ENCODE results near the gene KLHL12. TPM values are rescaled to one million over a fixed set of nuclear protein-coding genes. Genes with fewer than 3 reads are reported as not detected.

KLHL12 gene
- total and polyA plus RNA-seq, 10 of the 15 experiments (the other 5 are each of a cell fraction or from before 2014, with no cell fraction given) = 16.0 to 53.8 (median 30.3) TPM

DNA sequence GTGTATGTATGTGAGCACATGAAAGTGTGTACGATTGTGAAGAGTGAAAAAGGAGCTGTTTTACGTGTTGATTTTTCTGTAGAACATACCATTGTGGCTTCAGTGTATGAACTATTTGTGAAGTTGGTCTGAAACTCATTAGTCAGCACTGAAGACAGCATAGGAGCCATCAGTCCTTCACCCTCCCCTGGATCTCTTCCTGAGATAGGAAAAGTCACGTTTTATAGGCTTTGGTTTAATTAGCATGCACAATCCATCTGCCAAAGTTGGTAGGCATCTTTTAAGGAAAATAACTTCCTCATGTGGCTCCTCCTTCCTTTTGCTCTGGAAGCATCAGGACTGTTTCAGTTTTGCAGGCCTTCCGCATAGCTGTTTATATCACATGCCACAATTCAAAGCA lies 36.6 kb downstream of the KLHL12 start:
- Histone ChIP-seq H2AFZ (ENCODE audit: control insufficient read depth, low read depth, low read length) (no peak overlapping the region), H4K20me1 (ENCODE audit: control insufficient read depth, insufficient read depth) (no peaks in the 10 kb centered on the region), H3K4me2 (ENCODE audit: control insufficient read depth, insufficient read depth) (no peak overlapping the region), H3K36me3 (ENCODE audit: control insufficient read depth in 2 of 2, insufficient read depth in 2 of 2, low read length in 1 of 2) (peaks cover 0 to 15% of the 10 kb centered on the region in 2 experiments; a peak in 2 of 4 replicates), H3K27ac (ENCODE audit: control insufficient read depth, insufficient read depth) (no peak overlapping the region), H3K9me3 (replicated peaks; ENCODE audit: control insufficient read depth, insufficient read depth, low read length) (no peaks in the 10 kb centered on the region), H3K27me3 (replicated peaks in 1 of 2; ENCODE audit: control insufficient read depth in 2 of 2, insufficient read depth in 2 of 2, low read length in 1 of 2) (no peaks in the 10 kb centered on the region), H3K9ac (ENCODE audit: control insufficient read depth, insufficient read depth, low read length) (no peak overlapping the region), H3K4me1 (ENCODE audit: control insufficient read depth, insufficient read depth, low read length) (peaks cover 3% of the 10 kb centered on the region; the same call in 1 of the 2 replicates), H3K4me3 (no peak overlapping the region), H3K79me2 (ENCODE audit: control insufficient read depth, insufficient read depth, low read length) (peaks cover 2% of the 10 kb centered on the region)
- no TSS peak for BruUV-seq (replicated peaks)
- ChIA-PET POLR2A (interaction anchor here (1.3 kb wide), 1 partner anchor 37 kb away, joined by 4 read pairs; the partner anchor contains the start of gene KLHL12), SMC1A (ENCODE audit: uncharacterized antibody, unreplicated experiment) (interaction anchor here (1.1 kb wide), 1 partner anchor 9 kb away, joined by 3 read pairs; no protein-coding TSS in a partner anchor), RAD21 (ENCODE audit: unreplicated experiment) (no interaction called here), CTCF (interaction anchor here (1.9 kb wide), 1 partner anchor 30 kb away, joined by 7 read pairs; no protein-coding TSS in a partner anchor)
- WGBS (ENCODE audit: insufficient coverage, insufficient replicate concordance, low lambda C conversion rate, missing lambda C conversion rate) = 73% methylated on average over 4 of the region's 4 CpGs
- in situ Hi-C loops (cut with MboI) = no loop called here
- intact Hi-C loops (cut with micrococcal nuclease; ENCODE audit: unreplicated experiment) = no loop called here
- ATAC-seq (no peak), FAIRE-seq (no peak), DNase-seq (ENCODE audit: low read depth, low spot score) (no peak)
- TF ChIP-seq, protein P1, sequence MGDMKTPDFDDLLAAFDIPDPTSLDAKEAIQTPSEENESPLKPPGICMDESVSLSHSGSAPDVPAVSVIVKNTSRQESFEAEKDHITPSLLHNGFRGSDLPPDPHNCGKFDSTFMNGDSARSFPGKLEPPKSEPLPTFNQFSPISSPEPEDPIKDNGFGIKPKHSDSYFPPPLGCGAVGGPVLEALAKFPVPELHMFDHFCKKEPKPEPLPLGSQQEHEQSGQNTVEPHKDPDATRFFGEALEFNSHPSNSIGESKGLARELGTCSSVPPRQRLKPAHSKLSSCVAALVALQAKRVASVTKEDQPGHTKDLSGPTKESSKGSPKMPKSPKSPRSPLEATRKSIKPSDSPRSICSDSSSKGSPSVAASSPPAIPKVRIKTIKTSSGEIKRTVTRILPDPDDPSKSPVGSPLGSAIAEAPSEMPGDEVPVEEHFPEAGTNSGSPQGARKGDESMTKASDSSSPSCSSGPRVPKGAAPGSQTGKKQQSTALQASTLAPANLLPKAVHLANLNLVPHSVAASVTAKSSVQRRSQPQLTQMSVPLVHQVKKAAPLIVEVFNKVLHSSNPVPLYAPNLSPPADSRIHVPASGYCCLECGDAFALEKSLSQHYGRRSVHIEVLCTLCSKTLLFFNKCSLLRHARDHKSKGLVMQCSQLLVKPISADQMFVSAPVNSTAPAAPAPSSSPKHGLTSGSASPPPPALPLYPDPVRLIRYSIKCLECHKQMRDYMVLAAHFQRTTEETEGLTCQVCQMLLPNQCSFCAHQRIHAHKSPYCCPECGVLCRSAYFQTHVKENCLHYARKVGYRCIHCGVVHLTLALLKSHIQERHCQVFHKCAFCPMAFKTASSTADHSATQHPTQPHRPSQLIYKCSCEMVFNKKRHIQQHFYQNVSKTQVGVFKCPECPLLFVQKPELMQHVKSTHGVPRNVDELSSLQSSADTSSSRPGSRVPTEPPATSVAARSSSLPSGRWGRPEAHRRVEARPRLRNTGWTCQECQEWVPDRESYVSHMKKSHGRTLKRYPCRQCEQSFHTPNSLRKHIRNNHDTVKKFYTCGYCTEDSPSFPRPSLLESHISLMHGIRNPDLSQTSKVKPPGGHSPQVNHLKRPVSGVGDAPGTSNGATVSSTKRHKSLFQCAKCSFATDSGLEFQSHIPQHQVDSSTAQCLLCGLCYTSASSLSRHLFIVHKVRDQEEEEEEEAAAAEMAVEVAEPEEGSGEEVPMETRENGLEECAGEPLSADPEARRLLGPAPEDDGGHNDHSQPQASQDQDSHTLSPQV (IDR thresholded peaks at IDR 0.05) = no peak
- TF ChIP-seq MTA2 (IDR thresholded peaks at IDR 0.05; ENCODE audit: low read depth) (no peak), ESRRA (IDR thresholded peaks at IDR 0.05; ENCODE audit: low read length) (no peak), WRNIP1 (IDR thresholded peaks at IDR 0.05; ENCODE audit: borderline replicate concordance, low read depth, low read length) (no peak), HCFC1 (IDR thresholded peaks at IDR 0.05; ENCODE audit: low read length) (no peak), FOS (IDR thresholded peaks at IDR 0.05; ENCODE audit: borderline replicate concordance, extremely low read depth, insufficient read length) (no peak), TAF1 (IDR thresholded peaks at IDR 0.05; ENCODE audit: borderline replicate concordance, low read depth, low read length) (no peak), TCF3 (IDR thresholded peaks at IDR 0.05; ENCODE audit: borderline replicate concordance, insufficient read depth, low read depth, low read length) (no peak), CREM (IDR thresholded peaks at IDR 0.05; ENCODE audit: low read depth) (no peak), SP1 (IDR thresholded peaks at IDR 0.05; ENCODE audit: low read depth, low read length) (no peak), HDGF (IDR thresholded peaks at IDR 0.05) (no peak)
- TF ChIP-seq, protein P2, sequence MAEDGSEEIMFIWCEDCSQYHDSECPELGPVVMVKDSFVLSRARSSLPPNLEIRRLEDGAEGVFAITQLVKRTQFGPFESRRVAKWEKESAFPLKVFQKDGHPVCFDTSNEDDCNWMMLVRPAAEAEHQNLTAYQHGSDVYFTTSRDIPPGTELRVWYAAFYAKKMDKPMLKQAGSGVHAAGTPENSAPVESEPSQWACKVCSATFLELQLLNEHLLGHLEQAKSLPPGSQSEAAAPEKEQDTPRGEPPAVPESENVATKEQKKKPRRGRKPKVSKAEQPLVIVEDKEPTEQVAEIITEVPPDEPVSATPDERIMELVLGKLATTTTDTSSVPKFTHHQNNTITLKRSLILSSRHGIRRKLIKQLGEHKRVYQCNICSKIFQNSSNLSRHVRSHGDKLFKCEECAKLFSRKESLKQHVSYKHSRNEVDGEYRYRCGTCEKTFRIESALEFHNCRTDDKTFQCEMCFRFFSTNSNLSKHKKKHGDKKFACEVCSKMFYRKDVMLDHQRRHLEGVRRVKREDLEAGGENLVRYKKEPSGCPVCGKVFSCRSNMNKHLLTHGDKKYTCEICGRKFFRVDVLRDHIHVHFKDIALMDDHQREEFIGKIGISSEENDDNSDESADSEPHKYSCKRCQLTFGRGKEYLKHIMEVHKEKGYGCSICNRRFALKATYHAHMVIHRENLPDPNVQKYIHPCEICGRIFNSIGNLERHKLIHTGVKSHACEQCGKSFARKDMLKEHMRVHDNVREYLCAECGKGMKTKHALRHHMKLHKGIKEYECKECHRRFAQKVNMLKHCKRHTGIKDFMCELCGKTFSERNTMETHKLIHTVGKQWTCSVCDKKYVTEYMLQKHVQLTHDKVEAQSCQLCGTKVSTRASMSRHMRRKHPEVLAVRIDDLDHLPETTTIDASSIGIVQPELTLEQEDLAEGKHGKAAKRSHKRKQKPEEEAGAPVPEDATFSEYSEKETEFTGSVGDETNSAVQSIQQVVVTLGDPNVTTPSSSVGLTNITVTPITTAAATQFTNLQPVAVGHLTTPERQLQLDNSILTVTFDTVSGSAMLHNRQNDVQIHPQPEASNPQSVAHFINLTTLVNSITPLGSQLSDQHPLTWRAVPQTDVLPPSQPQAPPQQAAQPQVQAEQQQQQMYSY (CRISPR knock-in tag; IDR thresholded peaks at IDR 0.05) = no peak
